Endometrium (tissue), 2 donors: ENCODE data around the gene POU3F4.

ENCODE experiments used
- FAIRE-seq: peaks from 2 replicates; lab custom pipeline; 2012; peaks lifted over from hg19 to GRCh38; lab: Jason Lieb, UNC
- donor health status: control.
- donor health status: control.

The POU3F4 gene

DNA sequence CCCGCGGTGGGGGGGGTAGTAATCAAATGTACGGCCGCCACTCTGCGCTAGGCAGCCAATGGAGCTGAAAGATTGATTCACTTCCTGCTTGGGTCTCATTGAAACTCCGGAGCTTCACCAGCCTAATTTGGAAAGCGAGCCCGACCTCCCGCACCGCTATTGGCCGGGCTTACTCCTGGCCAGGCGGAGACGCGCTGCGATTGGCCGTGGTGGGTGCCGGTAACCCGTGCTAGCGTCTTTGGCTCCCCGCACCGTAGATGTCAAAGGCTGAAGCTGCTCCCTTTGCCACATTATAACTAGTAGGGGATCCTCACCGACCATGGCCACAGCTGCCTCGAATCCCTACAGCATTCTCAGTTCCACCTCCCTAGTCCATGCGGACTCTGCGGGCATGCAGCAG is at the start of gene POU3F4:
TSS of gene POU3F4 (plus strand) at position 285 of the 400 bp plus-strand sequence. CDS start at position 320, 35 bp downstream.
- FAIRE-seq = no peak

GRCh38 chrX:83469551-83469950 is 38.5 kb upstream of the POU3F4 start:
- no peak for FAIRE-seq

DNA sequence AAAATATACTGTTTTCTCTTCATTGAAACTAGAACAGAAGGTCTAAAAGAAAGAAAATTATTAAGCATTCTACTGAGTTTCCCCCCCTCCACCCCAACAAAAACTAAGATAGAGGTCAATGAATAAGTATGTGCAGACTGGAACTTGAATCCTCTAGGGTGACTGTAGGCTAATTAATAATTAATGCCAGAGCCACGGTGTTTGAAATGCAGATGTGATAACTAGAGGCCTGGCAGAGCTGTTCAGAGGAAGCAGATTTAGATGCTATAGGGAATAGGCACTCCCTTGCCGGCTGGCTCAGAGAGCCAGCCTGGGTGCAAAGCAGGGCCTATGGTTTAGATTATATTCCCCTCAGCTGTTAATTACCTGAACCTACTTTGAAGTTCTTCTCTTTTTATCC is 12.2 kb upstream of the POU3F4 start:
- no peak for FAIRE-seq

DNA sequence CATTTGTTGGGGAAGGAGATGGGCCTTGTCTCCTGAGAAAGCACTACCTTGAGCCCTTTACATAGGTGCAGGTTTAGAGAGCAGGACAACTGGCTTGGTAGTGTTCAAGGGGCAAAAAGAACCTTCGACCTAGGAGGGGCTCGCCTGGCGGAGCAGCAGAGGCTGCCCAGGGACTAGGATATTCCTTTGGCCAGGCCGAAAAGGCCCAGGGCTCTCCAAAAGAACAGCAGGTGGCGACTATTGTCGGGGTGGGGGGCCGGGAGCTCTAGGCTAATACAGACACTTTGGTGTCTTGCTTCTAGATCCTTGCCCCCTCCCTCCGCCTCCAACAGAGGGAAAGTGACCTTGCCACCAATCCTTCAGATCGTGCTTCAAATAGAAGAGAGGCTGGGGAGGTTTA is 7.1 kb upstream of the POU3F4 start:
- no peak for FAIRE-seq

DNA sequence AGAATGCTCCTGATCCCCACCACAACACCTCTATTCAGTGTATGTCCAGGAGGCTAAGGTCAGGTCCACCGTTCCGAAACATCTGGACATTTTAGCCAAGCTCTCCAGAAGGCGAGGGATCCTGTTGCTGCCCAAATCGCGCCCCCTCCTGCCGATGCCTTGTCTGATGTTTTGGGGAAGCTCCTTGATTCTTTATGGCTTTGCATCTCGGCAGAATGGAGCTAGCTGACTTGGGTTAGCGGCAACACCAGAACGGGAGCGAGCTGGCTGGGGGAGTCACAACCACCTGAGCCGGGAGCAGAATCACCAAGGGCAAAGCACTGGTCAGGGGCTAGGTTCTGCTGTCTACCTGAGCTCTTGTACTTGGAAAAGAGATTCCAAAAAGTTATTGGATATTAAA is 6.6 kb upstream of the POU3F4 start:
- no peak for FAIRE-seq

GRCh38 chrX:83504721-83505479 is 3.2 kb upstream of the POU3F4 start:
- FAIRE-seq = no peak

DNA sequence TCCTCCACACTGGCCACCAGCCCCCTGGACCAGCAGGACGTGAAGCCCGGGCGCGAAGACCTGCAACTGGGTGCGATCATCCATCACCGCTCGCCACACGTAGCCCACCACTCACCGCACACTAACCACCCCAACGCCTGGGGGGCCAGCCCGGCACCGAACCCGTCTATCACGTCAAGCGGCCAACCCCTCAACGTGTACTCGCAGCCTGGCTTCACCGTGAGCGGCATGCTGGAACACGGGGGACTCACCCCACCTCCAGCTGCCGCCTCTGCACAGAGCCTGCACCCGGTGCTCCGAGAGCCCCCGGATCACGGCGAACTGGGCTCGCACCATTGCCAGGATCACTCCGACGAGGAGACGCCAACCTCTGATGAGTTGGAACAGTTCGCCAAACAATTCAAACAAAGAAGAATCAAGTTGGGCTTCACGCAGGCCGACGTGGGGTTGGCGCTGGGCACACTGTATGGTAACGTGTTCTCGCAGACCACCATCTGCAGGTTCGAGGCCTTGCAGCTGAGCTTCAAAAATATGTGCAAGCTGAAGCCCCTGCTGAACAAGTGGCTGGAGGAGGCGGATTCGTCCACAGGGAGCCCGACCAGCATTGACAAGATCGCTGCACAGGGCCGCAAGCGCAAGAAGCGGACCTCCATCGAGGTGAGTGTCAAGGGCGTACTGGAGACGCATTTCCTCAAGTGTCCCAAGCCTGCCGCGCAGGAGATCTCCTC is 600 bp downstream of the POU3F4 start:
- no peak for FAIRE-seq

GRCh38 chrX:83509254-83509801 is 1.2 kb downstream of the POU3F4 start:
- no peak for FAIRE-seq

DNA sequence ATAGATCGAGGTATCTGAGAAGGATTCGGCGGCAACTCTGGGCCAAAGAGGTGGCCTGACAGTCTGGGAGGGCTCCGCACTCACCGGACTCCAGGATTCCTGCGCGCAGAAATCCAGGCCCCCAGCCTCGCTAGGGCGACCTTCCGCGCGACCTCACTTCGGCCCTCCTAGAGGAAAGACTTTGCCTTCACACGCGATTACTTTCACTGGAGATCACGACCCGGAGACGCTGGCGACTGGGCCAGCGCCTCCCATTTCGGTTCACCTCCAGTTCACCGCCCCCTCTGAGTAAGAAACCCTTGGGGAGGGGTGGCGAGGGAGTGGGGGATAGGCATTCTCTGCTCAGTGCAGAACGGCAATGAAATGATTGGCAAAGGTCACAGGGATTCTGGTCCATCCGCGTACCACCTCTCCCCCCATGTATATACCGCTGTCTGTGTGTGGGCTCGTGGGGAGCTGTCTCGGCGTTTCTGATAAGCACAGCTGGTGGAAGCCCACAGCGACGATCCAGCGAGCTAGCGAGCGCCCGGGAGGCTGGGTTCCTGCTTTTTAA is 2.5 kb downstream of the POU3F4 start:
- FAIRE-seq = no peak

GRCh38 chrX:83511208-83511607 is 3.1 kb downstream of the POU3F4 start:
- no peak for FAIRE-seq

DNA sequence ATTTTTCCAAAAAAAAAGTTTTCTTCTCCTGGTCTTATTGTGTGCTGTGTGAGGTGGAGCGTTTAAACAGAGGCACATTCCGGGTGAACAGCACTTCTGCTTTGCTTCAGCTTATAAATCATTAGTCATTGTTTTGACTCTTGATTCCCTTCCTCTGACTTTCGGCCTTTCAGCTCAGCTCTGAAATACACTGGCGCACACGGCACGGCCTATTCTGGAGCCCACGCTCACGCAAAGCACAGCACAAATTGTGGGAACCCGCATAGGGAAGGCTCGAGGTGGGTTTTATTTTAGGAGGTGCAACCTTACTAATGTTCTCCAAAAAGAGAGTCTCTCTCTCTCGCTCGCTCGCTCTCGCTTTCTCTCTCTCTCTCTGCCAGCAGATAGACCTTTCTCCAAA is 4.0 kb downstream of the POU3F4 start:
- no peak for FAIRE-seq

DNA sequence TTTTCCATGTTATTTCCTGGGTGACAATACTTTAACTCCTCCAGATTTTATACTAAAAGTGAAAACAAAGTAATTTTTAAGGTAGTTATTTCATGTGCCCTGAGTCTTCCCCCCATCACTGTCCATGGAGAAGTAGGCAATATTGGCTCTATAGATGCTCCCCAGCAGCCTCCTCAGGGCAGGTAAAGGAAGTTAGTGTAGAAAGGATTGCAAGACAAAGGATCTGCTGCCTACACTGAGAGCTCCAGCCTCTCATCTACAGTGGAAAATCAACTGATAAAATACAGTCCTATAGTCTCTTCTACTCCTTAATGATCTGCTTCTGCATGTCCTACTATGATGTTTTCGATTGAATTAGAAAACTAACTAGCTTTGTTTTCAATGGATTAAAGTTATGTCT is 8.5 kb downstream of the POU3F4 start:
- FAIRE-seq = no peak

GRCh38 chrX:83521905-83522304 is 13.8 kb downstream of the POU3F4 start:
- FAIRE-seq = no peak

DNA sequence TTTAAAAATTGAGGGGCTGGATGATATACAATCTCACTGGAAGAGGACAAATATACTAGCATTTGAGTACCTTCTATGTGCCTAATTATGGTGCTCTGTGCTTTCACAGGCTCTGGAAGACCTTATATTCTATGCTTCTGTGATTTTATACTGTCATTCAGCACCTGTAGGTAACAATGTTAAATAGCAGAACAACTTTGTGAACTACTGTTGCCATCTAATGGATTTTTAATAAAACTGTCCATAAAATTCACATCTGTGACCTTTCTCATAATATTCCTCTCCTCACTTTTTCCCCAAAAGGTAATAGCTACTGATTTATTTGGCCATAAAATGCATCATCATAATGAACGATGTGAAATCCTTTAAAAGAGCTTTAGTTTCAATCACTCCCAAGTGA is 21.9 kb downstream of the POU3F4 start:
- no peak for FAIRE-seq

- no peak for FAIRE-seq
Measured at GRCh38 chrX:83535417-83536196, 27.5 kb downstream of the POU3F4 start.
